GM19467 (cell line): ENCODE measurements around the gene SLC1A7.

Experiments
- ATAC-seq: cut with Tn5 transposase; IDR thresholded peaks from one replicate; pipeline ENCODE4 v1.9.1; 2021; ENCODE audit warnings: mild to moderate bottlenecking, moderate library complexity; ENCODE audit not compliant: unreplicated experiment

The SLC1A7 gene

DNA sequence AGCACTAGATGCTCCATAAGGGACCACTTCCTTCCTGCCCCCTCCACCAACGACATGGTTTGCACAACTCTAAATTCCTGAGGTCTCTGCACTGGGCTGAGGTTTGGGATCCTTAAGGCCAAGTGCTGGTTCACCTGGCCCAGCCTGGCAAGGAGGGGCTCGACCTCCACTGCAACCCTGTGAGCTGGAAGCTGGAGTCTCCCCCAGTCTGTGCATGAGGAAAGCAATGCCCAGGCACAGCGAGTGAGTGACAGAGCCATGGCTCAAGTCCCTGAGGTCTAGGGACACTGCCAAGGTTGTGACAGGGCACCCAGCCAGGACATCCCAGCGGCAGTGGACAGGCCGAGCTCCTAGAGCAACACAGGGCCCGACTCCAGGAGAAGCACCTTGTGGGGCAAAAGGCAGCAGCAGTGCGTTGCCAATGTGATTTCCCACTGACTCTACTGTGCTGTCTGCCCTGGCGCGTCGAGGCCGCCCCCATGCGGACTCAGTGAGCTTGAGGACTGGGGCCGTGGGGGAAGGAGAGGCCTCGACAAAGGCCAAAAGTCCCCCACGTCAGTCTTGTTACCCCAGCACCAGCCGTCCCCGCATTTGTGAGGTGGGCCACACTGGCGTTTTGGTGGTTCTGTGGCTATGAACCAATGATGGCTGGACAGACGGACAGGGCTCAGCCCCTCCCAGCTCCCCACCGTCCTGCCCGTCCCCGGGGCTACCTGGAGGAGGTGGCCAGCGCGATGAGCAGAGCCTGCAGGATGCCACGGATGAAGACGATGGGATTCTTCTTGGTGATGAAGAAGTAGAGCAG lies 50.4 kb downstream of the SLC1A7 start:
- ATAC-seq, result no peak

DNA sequence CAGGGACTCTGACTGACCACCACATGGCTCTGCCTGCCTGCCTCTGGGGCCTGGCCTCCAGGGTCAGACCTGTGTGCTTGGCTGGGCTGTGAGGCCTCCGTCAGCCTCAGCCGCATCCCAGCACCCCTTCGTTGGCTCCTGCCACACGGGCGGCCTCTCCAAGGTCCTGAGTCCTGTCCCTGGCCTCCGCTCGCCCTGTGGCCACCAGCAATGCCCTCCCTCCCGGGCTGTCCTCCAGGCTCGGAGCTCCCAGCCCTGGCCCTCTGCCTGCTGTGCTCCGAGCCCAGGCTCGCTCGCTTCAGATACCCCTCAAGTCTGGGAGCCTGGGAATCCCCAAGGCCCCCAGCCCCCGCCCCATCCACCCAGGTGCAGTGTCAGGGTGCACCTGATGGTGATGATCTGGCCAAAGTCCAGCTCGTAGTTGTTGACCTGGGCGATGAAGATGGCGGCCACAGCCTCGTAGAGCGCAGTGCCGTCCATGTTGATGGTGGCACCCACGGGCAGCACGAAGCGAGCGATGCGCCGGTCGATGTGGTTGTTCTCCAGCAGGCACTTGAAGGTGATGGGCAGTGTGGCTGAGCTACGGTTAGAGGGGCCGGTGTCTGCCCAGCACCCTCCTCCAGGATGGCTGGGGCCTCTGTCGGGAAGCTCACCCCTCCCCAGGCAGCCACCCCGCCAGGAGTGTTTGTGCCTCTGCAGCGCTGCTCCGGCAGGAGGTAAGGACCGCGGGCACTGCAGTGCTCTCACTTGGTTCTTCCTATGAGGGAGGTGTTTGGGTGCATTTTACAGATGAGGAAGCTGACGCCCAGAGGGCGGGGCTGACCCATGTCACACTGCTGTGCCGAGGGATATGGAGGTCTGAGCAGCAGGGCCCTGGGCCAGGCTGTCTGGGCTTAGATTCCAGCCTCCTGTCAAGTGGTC lies 52.0 kb downstream of the SLC1A7 start:
- ATAC-seq, result no peak

DNA sequence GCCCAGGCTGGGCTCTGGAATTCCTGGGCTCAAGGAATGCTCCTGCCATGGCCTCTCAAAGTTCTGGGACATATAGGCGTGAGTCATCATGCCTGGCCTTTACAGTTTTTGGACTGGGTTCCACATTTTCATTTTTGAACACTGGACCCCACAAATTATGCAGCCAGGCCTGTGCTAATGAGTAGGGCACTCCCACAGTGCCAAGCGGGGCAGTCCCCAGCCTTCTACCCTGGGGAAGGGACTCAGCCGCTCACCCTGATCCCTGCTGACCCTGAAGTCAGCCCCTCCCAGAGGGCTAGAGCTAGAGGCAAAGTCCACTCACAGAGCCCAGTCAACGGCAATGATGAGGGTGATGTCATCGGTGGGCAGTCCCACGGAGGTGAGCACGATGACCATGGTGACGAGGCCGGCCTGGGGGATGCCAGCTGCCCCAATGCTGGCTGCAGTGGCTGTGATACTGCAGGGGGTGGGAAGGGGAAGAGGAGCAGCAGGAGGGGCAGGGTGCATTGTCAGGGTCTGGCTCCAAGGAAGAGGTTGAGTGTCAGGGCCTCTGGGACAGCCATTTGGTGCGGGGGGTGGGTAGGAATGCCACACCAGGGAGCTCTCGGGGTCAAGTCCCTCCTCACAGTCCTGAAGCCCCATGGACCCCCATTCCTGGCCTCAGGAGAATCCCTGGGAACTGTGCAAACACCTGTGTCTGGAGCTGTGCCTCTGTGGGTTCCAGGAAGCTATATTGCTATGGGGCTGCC lies 52.8 kb downstream of the SLC1A7 start:
- ATAC-seq, result no peak

GRCh38 chr1:53088616-53089300 lies 53.7 kb downstream of the SLC1A7 start:
- ATAC-seq, result no peak

DNA sequence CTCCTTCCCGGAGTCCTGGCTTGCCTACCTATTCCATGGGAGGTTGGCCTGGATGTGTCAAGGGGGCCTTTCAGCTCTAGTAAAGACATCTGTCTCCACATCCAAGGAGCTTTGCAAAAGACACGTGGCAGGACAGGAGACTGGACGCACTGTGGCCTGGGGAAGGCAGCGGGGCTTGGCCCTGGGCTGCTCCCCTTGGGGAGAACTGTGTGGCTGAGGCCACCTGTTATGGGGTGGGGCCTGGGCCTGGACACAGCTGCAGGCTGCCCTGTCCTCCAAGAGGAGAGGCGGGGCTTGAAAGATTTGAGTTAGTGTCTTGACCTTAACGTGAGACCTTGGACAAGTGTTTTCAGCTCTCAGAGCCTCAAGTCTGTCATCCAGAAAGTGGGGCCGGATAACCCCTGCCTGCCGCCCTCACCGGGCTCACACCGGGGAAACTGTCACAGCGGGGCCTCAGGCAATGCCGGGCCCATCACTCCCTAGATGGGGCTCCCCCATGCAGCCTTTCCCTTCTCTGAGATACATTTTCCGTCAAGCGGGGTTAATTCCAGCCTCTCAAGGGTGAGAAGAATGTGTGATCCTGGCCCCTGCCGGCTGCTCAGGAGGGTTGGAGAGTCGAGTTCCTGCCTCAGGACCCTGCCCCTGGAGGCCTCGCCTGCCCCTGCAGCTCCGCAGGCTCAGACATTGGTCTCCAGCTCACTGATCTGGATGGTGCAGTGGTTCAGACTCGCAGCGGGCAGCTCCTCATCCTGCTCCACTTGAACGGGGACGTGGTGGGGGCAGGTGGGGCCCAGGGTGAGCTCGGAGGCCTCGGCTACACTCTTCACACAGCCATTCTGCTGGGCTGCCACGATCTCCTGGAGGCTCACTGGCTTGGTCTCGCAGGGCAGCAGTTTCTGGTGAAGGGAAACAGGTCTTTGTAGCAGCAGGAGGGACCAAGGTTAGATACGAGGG lies 54.8 kb downstream of the SLC1A7 start:
- no peak for ATAC-seq

GRCh38 chr1:53086491-53087070 lies 55.9 kb downstream of the SLC1A7 start:
- no peak for ATAC-seq

GRCh38 chr1:53085405-53085804 lies 57.0 kb downstream of the SLC1A7 start:
- no peak for ATAC-seq

- no peak for ATAC-seq
Observed at GRCh38 chr1:53084589-53084971, 57.9 kb downstream of the SLC1A7 start.

DNA sequence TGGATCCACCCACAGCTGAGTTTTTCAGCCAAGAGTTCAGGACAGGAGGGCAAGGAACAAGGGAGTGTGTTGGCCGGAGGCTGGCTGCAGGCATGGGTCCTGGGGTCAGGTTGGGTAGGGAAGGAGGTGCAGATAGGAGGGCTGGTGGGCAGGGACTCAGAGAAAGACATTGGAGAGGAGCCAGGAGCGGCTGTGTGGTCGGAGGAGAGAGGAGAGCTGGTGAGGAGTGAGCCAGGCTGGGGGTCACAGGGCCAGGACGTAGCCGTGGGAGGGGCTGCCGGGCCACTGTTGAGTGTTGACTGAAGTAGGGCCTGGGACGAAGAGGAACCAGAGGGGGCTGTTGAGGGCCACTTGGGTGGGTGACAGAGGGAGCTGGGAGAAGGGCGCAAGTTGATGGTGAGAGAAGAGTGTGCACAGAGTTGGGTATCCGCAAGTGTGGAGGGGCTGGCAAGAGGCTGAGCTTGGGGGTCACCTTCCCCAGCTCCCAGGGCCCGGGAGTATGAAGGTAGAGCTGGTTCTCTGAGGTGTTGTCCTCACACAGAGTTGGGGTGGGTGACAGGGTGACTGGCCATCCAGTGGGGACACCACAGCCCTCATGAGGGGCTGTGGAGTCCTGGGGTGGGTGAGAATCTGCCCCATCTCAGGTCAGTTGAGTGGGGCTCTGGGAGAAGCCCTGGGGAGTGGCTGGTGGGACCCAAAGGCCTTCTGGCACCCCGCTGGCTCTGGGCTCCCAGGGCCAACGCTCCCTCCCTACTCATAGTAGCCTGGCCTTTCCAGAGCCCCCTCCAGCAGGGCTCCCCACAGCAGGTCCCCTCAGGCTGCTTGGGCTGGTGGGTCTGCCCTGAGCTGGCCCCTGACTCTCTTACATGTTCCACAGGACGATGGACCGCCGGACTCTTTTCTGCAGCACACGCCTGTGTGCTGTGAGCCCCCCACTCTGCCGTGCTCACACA lies 58.5 kb downstream of the SLC1A7 start:
- ATAC-seq, result no peak

DNA sequence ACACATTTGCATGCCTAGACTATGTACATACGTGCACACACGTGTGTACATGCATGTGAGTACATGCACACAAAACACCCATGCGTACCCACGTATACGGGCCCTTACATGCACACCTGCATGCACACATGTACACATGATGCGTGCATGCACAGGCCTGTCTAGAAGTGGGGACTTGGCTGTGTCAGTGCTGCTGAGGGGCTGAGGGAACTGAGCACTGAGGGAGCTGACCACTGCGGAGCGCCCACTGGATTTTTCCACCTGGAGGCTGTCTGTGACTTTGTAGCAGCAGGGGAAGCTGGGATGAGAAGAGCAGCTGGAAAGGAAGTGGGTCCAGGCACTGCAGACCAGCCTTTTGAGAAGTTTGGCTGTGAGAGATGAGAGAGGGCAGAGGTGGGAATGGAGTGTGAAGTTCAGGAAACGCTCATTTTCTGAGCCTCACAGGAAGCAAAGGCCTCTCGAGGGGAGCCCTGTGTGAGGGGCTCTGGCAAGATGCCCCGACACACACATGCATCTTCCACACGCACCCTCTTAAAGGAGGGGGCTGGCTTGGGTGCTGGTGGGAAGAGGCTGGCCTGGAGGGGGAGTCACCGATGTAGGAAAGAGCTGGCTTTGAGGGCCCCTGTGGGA lies 59.5 kb downstream of the SLC1A7 start:
- ATAC-seq, result no peak

DNA sequence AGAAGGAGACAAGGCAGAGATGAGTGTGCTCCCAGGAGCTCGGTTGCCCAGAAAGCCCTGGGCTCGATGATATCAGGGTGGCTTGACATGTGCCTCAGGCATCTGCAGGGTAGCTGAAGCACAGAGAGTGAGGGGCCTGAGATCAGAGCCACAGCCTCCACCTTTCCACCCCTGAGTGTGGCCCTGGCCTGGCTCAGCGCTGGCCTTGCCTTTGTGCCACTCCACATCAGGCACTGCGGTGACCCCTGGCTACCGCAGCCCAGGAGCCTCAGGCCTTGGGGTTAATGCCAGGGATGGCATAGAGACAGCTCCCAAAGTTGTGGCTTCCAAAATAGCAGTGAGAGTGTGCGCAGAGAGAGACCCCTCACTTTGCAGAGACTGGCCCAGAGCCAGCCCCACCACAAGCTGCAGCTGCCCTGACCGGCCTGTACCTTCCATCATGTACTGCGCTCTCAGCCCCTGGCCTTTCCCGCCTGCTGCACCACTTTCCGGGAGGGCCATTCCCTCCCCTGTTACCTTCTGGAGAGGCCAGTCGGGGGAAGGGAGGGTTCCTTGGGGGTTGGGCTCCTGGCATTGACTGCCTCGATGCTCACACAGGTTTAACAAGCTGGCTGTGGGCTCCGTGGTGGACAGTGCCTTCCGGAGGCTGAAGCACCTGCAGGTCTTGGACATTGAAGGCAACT lies 60.9 kb downstream of the SLC1A7 start:
- ATAC-seq, result no peak

DNA sequence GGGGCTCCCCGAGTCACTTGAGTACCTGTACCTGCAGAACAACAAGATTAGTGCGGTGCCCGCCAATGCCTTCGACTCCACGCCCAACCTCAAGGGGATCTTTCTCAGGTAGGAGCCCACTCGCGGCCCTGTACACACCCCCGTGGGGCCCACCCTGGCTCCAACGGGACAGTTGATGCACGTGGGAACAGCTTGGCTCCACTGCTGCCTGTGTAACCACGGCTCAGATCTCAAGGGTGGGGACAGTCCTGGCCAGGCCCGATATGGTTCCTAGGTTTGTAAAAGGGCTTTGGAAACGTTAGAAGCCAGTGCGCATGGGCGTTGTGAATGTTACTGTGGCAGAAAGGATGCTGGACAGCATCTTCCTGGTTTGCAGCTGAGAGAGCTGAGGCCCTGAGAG lies 61.7 kb downstream of the SLC1A7 start:
- ATAC-seq, result no peak

- no peak for ATAC-seq
Observed at GRCh38 chr1:53080041-53080440, 62.4 kb downstream of the SLC1A7 start.

- ATAC-seq, result no peak
Observed at GRCh38 chr1:53079251-53079650, 63.2 kb downstream of the SLC1A7 start.

DNA sequence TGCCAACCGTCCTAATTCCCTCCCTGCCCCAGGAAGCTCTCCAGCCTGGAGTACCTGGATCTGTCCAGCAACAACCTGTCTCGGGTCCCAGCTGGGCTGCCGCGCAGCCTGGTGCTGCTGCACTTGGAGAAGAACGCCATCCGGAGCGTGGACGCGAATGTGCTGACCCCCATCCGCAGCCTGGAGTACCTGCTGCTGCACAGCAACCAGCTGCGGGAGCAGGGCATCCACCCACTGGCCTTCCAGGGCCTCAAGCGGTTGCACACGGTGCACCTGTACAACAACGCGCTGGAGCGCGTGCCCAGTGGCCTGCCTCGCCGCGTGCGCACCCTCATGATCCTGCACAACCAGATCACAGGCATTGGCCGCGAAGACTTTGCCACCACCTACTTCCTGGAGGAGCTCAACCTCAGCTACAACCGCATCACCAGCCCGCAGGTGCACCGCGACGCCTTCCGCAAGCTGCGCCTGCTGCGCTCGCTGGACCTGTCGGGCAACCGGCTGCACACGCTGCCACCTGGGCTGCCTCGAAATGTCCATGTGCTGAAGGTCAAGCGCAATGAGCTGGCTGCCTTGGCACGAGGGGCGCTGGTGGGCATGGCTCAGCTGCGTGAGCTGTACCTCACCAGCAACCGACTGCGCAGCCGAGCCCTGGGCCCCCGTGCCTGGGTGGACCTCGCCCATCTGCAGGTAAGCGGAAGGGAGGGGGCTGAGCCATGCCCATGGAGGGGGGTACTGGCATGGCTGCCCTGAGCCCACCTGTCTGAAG lies 63.9 kb downstream of the SLC1A7 start:
- ATAC-seq, result no peak

GRCh38 chr1:53077599-53077965 lies 64.9 kb downstream of the SLC1A7 start:
- no peak for ATAC-seq
